HepG2 (cell line): Measurements from ENCODE around the gene TMEM117. TPM values are rescaled to one million over a fixed set of nuclear protein-coding genes. Genes with fewer than 3 reads are reported as not detected.

Experiments
- ATAC-seq: fragments of 200-7000 bp; cut with Tn5 transposase; 3 replicates; pipeline ENCODE4 v1.9.1; 2020; ENCODE audit warnings: mild to moderate bottlenecking, moderate library complexity
- BruUV-seq: library from RNA; stranded (reverse); fragments of 400-500 nt; replicated peaks from 2 replicates; lab custom pipeline; 2021; lab: Mats Ljungman, UMichigan
- CTCF ChIA-PET: fragments of 300-600 bp; formaldehyde crosslinking; extraction: SDS; loops from one replicate; lab custom pipeline; 2021; ENCODE audit warnings: low total read pairs, inconsistent platforms, low intra/inter-chr PET ratio; lab: Yijun Ruan, JAX
- POLR2A ChIA-PET: fragments of 350-600 bp; sonication (Branson Sonifier 250); formaldehyde crosslinking; loops from one replicate; lab custom pipeline; 2020; ENCODE audit warnings: antibody characterized with exemption, inconsistent platforms; lab: Yijun Ruan, JAX
- DNase-seq: peaks from one replicate; pipeline ENCODE4 v3.0.0-alpha.2; 2015; ENCODE audit warnings: low spot score
- FAIRE-seq: peaks from 3 replicates; lab custom pipeline; 2011; peaks lifted over from hg19 to GRCh38; lab: Jason Lieb, UNC
- H2AFZ ChIP-seq: one replicate; pipeline ENCODE4 v1.6.1; 2011; ENCODE audit warnings: low read length, inconsistent platforms
- H3K27ac ChIP-seq: fragments of 300-600 bp; 3 replicates; pipeline ENCODE4 v1.8.0; 2011; ENCODE audit warnings: mixed run types, mild to moderate bottlenecking, mixed read lengths, low read length, inconsistent platforms; ENCODE audit not compliant: insufficient read depth; ENCODE audit errors: extremely low read length
- H3K27me3 ChIP-seq, 2 experiments: fragments of 200-600 bp in 1 of 2; 2 replicates in 1 of 2; 3 replicates in 1 of 2; pipeline versions ENCODE4 v1.6.0 to v1.8.0; 2011; ENCODE audit warnings: low read length in 2 of 2, mild to moderate bottlenecking in 2 of 2, moderate library complexity in 2 of 2, inconsistent platforms in 1 of 2; ENCODE audit not compliant: insufficient read depth in 2 of 2, control insufficient read depth in 1 of 2
- H3K36me3 ChIP-seq, 2 experiments: fragments of 200-600 bp in 1 of 2; replicated peaks in 1 of 2; 2 replicates in 1 of 2; 3 replicates in 1 of 2; pipeline versions ENCODE4 v1.5.1 to v1.8.0; 2011; ENCODE audit warnings: low read length in 2 of 2, inconsistent platforms in 1 of 2; ENCODE audit not compliant: insufficient read depth in 2 of 2, control insufficient read depth in 1 of 2
- H3K4me1 ChIP-seq: 2 replicates; pipeline ENCODE4 v1.5.1; 2012; ENCODE audit warnings: low read length, inconsistent platforms; ENCODE audit not compliant: insufficient read depth
- H3K4me2 ChIP-seq: 2 replicates; pipeline ENCODE4 v1.6.0; 2011; ENCODE audit warnings: low read depth, low read length, inconsistent platforms
- H3K4me3 ChIP-seq, 3 experiments: fragments of 200-600 bp in 1 of 3; sonication (generic), shearing (Covaris generic) in 1 of 3; replicated peaks in 1 of 3; 2 replicates each; pipeline ENCODE4 v1.5.1; 2011 to 2016; ENCODE audit warnings: low read length in 3 of 3, inconsistent platforms in 2 of 3, low read depth in 2 of 3, mild to moderate bottlenecking in 2 of 3, control low read depth in 1 of 3, mixed read lengths in 1 of 3; ENCODE audit not compliant: insufficient read depth in 1 of 3
- H3K79me2 ChIP-seq: one replicate; pipeline ENCODE4 v1.6.1; 2011; ENCODE audit warnings: low read length, inconsistent platforms; ENCODE audit not compliant: insufficient read depth
- H3K9ac ChIP-seq: 2 replicates; pipeline ENCODE4 v1.6.0; 2011; ENCODE audit warnings: mild to moderate bottlenecking, low read depth, low read length, inconsistent platforms; ENCODE audit not compliant: insufficient read depth
- H3K9me3 ChIP-seq: 2 replicates; pipeline ENCODE4 v1.5.1; 2012; ENCODE audit warnings: mild to moderate bottlenecking, low read length
- H4K20me1 ChIP-seq: 2 replicates; pipeline ENCODE4 v1.6.0; 2011; ENCODE audit warnings: inconsistent platforms, mild to moderate bottlenecking, low read length, moderate library complexity; ENCODE audit not compliant: insufficient read depth
- GATA4 ChIP-seq: sonication (generic); IDR thresholded peaks from 2 replicates; pipeline ENCODE4 v1.6.1; 2016; ENCODE audit warnings: antibody characterized with exemption, low read depth, borderline replicate concordance
- IRF1 ChIP-seq: sonication (generic); formaldehyde crosslinking; IDR thresholded peaks from 2 replicates; pipeline ENCODE4 v1.4.0; 2020; ENCODE audit warnings: low read depth, mild to moderate bottlenecking, missing genetic modification reagents
- KLF15 ChIP-seq: sonication (generic); formaldehyde crosslinking; IDR thresholded peaks from 2 replicates; pipeline ENCODE4 v1.8.1; 2023; ENCODE audit warnings: borderline replicate concordance, mild to moderate bottlenecking, inconsistent platforms, missing genetic modification reagents, mixed read lengths
- MTA1 ChIP-seq: sonication (generic); formaldehyde crosslinking; IDR thresholded peaks from 2 replicates; pipeline ENCODE4 v1.4.0; 2020; ENCODE audit warnings: missing genetic modification reagents, mild to moderate bottlenecking, borderline replicate concordance
- RELA ChIP-seq: sonication (generic); formaldehyde crosslinking; IDR thresholded peaks from 2 replicates; pipeline ENCODE4 v1.4.0; 2020; ENCODE audit warnings: missing genetic modification reagents
- SRY ChIP-seq: sonication (generic); formaldehyde crosslinking; IDR thresholded peaks from 2 replicates; pipeline ENCODE4 v1.8.0; 2022; ENCODE audit warnings: mild to moderate bottlenecking, missing genetic modification reagents
- STAG1 ChIP-seq: sonication (generic); formaldehyde crosslinking; IDR thresholded peaks from 2 replicates; pipeline ENCODE4 v1.4.0; 2020; ENCODE audit warnings: missing genetic modification reagents
- ZGPAT ChIP-seq: IDR thresholded peaks from 2 replicates; pipeline ENCODE4 v1.6.1; 2016; ENCODE audit warnings: mild to moderate bottlenecking
- in situ Hi-C: cut with HindIII; loops from 2 replicates; pipeline ENCODE4 v1.10.0; 2017; ENCODE audit warnings: low pct_unique_long_range_greater_than_20kb; ENCODE audit not compliant: extremely low pct_ligation_motif_present
- intact Hi-C: fragments of 100-400 bp; cut with micrococcal nuclease; formaldehyde crosslinking; loops from one replicate; pipeline ENCODE4 v1.10.0; 2022; ENCODE audit not compliant: unreplicated experiment
- polyA plus RNA-seq, 8 experiments: library from polyadenylated mRNA; depleted of rRNA in 3 of 8; stranded (reverse) in 7 of 8; unstranded in 1 of 8; fragments of >200 nt; fragmentation: Illumina TruSeq in 4 of 8; extraction: Trizol in 4 of 8; gene quantifications; 2 replicates each; pipeline versions ENCODE4 v1.2.1 to v1.2.3, GENCODE V29; 2011 to 2016; ENCODE audit warnings: low read depth in 4 of 8, missing spikeins in 1 of 8, mixed read lengths in 1 of 8; ENCODE audit not compliant: insufficient read depth in 1 of 8
- total RNA-seq, 5 experiments: library from RNA; depleted of rRNA; stranded (reverse); fragments of >200 nt; fragmentation: Illumina TruSeq; extraction: Trizol; gene quantifications; 2 replicates each; pipeline ENCODE4 v1.2.3, GENCODE V29; 2016; ENCODE audit warnings: low read depth in 1 of 5

Gene TMEM117
- total and polyA plus RNA-seq, 2 of the 13 experiments (the other 11 are each of a cell fraction or from before 2014, with no cell fraction given): 2.8 to 8.5 TPM

GRCh38 chr12:44003721-44004120 lies 167.8 kb downstream of the TMEM117 start:
- H3K27ac ChIP-seq: no peak overlapping the region
- ATAC-seq (no peak), DNase-seq (no peak), FAIRE-seq (no peak)
- H3K27me3 ChIP-seq: no peaks in the 10 kb centered on the region
- intact Hi-C loops: no loop called here
- no TSS peak for BruUV-seq
- no peaks in the 10 kb centered on the region for H3K36me3 ChIP-seq
- in situ Hi-C loops: loop anchor here (25.0 kb wide), 1 partner anchor 934 kb away; no protein-coding TSS in a partner anchor
- H3K4me1 ChIP-seq: peaks cover 6% of the 10 kb centered on the region
- no peak overlapping the region for H2AFZ ChIP-seq
- TF ChIP-seq ZGPAT (CRISPR knock-in tag) (no peak), GATA4 (no peak), SRY (CRISPR knock-in tag) (no peak), IRF1 (no peak), MTA1 (CRISPR knock-in tag) (no peak), STAG1 (no peak), RELA (CRISPR knock-in tag) (no peak), KLF15 (no peak)
- H3K9ac ChIP-seq: no peak overlapping the region
- H3K79me2 ChIP-seq: no peaks in the 10 kb centered on the region
- ChIA-PET POLR2A (no interaction called here), CTCF (no interaction called here)
- H3K4me2 ChIP-seq: no peak overlapping the region
- H3K4me3 ChIP-seq: no peak overlapping the region
- H4K20me1 ChIP-seq: no peaks in the 10 kb centered on the region
- H3K9me3 ChIP-seq: no peaks in the 10 kb centered on the region
